Neural cell (in vitro differentiated cells): Measurements from ENCODE around the gene TMEM171.

ENCODE experiments used
- CTCF ChIP-seq: fragments of 450-650 bp; IDR thresholded peaks from 2 replicates; pipeline ENCODE4 v1.5.1; 2014; ENCODE audit warnings: antibody characterized with exemption, mild to moderate bottlenecking, moderate library complexity; ENCODE audit not compliant: poor library complexity, severe bottlenecking
- POLR2AphosphoS5 ChIP-seq: IDR thresholded peaks from 2 replicates; pipeline ENCODE4 v1.6.1; 2012
- RAD21 ChIP-seq: fragments of 450-650 bp; conservative IDR thresholded peaks from 2 replicates; pipeline ENCODE4 v1.6.1; 2014; ENCODE audit warnings: antibody characterized with exemption, mild to moderate bottlenecking, moderate library complexity
- REST ChIP-seq: IDR thresholded peaks from 2 replicates; pipeline ENCODE4 v1.6.1; 2012; ENCODE audit warnings: borderline replicate concordance
- SMC3 ChIP-seq: fragments of 450-650 bp; conservative IDR thresholded peaks from 2 replicates; pipeline ENCODE4 v1.6.1; 2014; ENCODE audit warnings: antibody characterized with exemption, mild to moderate bottlenecking, moderate library complexity; ENCODE audit not compliant: poor library complexity
- TAF1 ChIP-seq: IDR thresholded peaks from 2 replicates; pipeline ENCODE4 v1.6.1; 2012; ENCODE audit warnings: low read depth

- TF ChIP-seq REST, result no peak
- no peak for TF ChIP-seq CTCF
- TF ChIP-seq RAD21, result no peak
- TF ChIP-seq TAF1, result no peak
- no peak for TF ChIP-seq SMC3
- TF ChIP-seq POLR2AphosphoS5, result no peak
Observed at GRCh38 chr5:73142035-73142434, 21.7 kb downstream of the TMEM171 start.
